C4-2B (cell line): ENCODE results near the gene GRM7.

ENCODE experiments used
- CTCF ChIP-seq: fragments of 450-650 bp; conservative IDR thresholded peaks from 2 replicates; pipeline ENCODE4 v1.5.1; 2017; ENCODE audit warnings: mild to moderate bottlenecking
- ZFX ChIP-seq: fragments of 450-650 bp; IDR thresholded peaks from 2 replicates; pipeline ENCODE4 v1.6.1; 2017

DNA sequence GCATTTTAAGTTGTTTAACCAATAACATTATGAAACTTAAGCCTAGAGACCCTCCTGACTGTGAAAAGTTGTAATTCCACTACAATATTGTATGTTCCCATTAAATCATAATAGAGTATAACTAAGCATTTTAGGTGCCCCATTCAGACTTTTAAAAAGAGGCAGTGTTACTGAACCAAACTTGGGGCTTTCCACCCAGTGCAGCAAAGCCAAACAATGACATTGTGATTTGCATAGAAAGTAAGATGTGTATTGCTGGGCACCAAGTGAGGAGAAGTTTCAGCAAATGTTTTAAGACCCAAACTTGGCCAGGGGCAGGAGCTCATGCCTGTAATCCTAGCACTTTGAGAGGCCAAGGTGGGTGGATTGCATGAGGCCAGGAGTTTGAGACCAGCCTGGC lies 706.2 kb downstream of the GRM7 start:
- TF ChIP-seq CTCF = no peak
- no peak for TF ChIP-seq ZFX
